ENCODE data around the gene ZNF780A. TPM values are rescaled to one million over a fixed set of nuclear protein-coding genes. Genes with fewer than 3 reads are reported as not detected.

The ZNF780A gene
- total and polyA plus RNA-seq, 2 of the 8 experiments (the other 6 are each of a cell fraction or from before 2014, with no cell fraction given), result 3.5 to 12.0 TPM

DNA sequence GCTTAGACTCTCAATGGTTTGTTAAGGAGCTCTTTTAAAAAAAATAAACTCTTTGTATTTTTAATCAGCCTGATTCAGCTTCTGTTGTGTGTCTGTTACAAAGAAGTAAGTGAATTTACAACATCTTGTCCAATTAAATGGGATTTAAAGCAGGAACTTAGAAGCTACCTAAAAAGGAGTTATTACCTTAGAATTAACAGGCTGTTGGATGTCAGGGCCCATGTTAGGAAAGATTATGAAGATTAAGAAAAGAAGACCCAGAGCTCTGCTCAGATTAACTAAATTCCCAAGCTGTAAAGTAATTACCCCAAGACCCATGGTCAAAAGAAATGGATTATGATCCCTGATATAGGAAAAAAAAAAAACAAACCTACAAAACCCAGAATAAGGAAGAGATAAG is 44.1 kb upstream of the ZNF780A start:
- H4K5ac ChIP-seq (ENCODE audit: insufficient read length, low read depth, low read length), result no peak overlapping the region
- no peak overlapping the region for H3K23ac ChIP-seq (ENCODE audit: insufficient read length)
- peaks cover 2 to 5% of the 10 kb centered on the region in 2 experiments; a peak in 2 of 4 replicates for H3K9me3 ChIP-seq (ENCODE audit: insufficient read depth in 2 of 2, low read depth in 1 of 2, low read length in 1 of 2)
- H4K20me1 ChIP-seq (replicated peaks in 1 of 2; ENCODE audit: control insufficient read depth in 1 of 2, insufficient read depth in 2 of 2, low read length in 2 of 2), result no peaks in the 10 kb centered on the region
- H3K56ac ChIP-seq (replicated peaks; ENCODE audit: insufficient read length, low read depth, low read length), result no peak overlapping the region
- ChIA-PET CTCF (ENCODE audit: partially characterized antibody) (interaction anchor here (0.8 kb wide), 1 partner anchor 31 kb away, joined by 3 read pairs; no protein-coding TSS in a partner anchor), POLR2A (ENCODE audit: partially characterized antibody) (no interaction called here)
- DNase-seq (ENCODE audit: low read depth in 1 of 2, low spot score in 2 of 2) (no peak), FAIRE-seq (no peak)
- H2AFZ ChIP-seq (ENCODE audit: low read length), result no peak overlapping the region
- no peaks in the 10 kb centered on the region for H3K4me1 ChIP-seq (replicated peaks in 1 of 4; ENCODE audit: control insufficient read depth in 3 of 4, insufficient read depth in 4 of 4, low read length in 3 of 4)
- no peaks in the 10 kb centered on the region for H3K23me2 ChIP-seq (ENCODE audit: low read depth, low read length)
- no peak overlapping the region for H3K14ac ChIP-seq (ENCODE audit: insufficient read length)
- no peaks in the 10 kb centered on the region; a peak in 1 of 7 replicates for H3K27me3 ChIP-seq (replicated peaks in 1 of 4; ENCODE audit: control insufficient read depth in 3 of 4, extremely low read depth in 1 of 4, insufficient read depth in 3 of 4, low read length in 3 of 4)
- H3K79me1 ChIP-seq (ENCODE audit: low read depth, low read length), result no peaks in the 10 kb centered on the region
- TF ChIP-seq, protein P1, sequence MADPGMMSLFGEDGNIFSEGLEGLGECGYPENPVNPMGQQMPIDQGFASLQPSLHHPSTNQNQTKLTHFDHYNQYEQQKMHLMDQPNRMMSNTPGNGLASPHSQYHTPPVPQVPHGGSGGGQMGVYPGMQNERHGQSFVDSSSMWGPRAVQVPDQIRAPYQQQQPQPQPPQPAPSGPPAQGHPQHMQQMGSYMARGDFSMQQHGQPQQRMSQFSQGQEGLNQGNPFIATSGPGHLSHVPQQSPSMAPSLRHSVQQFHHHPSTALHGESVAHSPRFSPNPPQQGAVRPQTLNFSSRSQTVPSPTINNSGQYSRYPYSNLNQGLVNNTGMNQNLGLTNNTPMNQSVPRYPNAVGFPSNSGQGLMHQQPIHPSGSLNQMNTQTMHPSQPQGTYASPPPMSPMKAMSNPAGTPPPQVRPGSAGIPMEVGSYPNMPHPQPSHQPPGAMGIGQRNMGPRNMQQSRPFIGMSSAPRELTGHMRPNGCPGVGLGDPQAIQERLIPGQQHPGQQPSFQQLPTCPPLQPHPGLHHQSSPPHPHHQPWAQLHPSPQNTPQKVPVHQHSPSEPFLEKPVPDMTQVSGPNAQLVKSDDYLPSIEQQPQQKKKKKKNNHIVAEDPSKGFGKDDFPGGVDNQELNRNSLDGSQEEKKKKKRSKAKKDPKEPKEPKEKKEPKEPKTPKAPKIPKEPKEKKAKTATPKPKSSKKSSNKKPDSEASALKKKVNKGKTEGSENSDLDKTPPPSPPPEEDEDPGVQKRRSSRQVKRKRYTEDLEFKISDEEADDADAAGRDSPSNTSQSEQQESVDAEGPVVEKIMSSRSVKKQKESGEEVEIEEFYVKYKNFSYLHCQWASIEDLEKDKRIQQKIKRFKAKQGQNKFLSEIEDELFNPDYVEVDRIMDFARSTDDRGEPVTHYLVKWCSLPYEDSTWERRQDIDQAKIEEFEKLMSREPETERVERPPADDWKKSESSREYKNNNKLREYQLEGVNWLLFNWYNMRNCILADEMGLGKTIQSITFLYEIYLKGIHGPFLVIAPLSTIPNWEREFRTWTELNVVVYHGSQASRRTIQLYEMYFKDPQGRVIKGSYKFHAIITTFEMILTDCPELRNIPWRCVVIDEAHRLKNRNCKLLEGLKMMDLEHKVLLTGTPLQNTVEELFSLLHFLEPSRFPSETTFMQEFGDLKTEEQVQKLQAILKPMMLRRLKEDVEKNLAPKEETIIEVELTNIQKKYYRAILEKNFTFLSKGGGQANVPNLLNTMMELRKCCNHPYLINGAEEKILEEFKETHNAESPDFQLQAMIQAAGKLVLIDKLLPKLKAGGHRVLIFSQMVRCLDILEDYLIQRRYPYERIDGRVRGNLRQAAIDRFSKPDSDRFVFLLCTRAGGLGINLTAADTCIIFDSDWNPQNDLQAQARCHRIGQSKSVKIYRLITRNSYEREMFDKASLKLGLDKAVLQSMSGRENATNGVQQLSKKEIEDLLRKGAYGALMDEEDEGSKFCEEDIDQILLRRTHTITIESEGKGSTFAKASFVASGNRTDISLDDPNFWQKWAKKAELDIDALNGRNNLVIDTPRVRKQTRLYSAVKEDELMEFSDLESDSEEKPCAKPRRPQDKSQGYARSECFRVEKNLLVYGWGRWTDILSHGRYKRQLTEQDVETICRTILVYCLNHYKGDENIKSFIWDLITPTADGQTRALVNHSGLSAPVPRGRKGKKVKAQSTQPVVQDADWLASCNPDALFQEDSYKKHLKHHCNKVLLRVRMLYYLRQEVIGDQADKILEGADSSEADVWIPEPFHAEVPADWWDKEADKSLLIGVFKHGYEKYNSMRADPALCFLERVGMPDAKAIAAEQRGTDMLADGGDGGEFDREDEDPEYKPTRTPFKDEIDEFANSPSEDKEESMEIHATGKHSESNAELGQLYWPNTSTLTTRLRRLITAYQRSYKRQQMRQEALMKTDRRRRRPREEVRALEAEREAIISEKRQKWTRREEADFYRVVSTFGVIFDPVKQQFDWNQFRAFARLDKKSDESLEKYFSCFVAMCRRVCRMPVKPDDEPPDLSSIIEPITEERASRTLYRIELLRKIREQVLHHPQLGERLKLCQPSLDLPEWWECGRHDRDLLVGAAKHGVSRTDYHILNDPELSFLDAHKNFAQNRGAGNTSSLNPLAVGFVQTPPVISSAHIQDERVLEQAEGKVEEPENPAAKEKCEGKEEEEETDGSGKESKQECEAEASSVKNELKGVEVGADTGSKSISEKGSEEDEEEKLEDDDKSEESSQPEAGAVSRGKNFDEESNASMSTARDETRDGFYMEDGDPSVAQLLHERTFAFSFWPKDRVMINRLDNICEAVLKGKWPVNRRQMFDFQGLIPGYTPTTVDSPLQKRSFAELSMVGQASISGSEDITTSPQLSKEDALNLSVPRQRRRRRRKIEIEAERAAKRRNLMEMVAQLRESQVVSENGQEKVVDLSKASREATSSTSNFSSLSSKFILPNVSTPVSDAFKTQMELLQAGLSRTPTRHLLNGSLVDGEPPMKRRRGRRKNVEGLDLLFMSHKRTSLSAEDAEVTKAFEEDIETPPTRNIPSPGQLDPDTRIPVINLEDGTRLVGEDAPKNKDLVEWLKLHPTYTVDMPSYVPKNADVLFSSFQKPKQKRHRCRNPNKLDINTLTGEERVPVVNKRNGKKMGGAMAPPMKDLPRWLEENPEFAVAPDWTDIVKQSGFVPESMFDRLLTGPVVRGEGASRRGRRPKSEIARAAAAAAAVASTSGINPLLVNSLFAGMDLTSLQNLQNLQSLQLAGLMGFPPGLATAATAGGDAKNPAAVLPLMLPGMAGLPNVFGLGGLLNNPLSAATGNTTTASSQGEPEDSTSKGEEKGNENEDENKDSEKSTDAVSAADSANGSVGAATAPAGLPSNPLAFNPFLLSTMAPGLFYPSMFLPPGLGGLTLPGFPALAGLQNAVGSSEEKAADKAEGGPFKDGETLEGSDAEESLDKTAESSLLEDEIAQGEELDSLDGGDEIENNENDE (IDR thresholded peaks at IDR 0.05; ENCODE audit: insufficient replicate concordance, low read length), result no peak
- H2BK12ac ChIP-seq (ENCODE audit: low read depth, low read length), result no peak overlapping the region
- no peak overlapping the region for H2BK120ac ChIP-seq (replicated peaks; ENCODE audit: low read depth, low read length)
- H3K4me3 ChIP-seq (ENCODE audit: extremely low read depth in 1 of 4, insufficient read depth in 2 of 4, low read depth in 3 of 4, low read length in 4 of 4), result no peak overlapping the region
- H4K8ac ChIP-seq (ENCODE audit: extremely low read depth, insufficient read depth, low read length), result no peak overlapping the region
- H2BK15ac ChIP-seq (ENCODE audit: low read length), result no peak overlapping the region
- no peak overlapping the region for H2BK20ac ChIP-seq (ENCODE audit: low read length)
- no peak overlapping the region for H3K27ac ChIP-seq (ENCODE audit: low read depth, low read length)
- no peak overlapping the region for H2AK5ac ChIP-seq (ENCODE audit: low read depth, low read length)
- no peaks in the 10 kb centered on the region for H3K79me2 ChIP-seq (ENCODE audit: control insufficient read depth in 1 of 2, insufficient read depth in 2 of 2, low read length in 2 of 2)
- H2BK5ac ChIP-seq (ENCODE audit: low read depth, low read length), result no peak overlapping the region
- no peak overlapping the region for H3K4ac ChIP-seq (replicated peaks; ENCODE audit: insufficient read length, low read depth, low read length)
- no peak overlapping the region for H3K18ac ChIP-seq (ENCODE audit: extremely low read depth, low read length)
- H4K91ac ChIP-seq (replicated peaks; ENCODE audit: insufficient read length, low read length), result no peak overlapping the region
- no peak overlapping the region for H3K9ac ChIP-seq (replicated peaks in 1 of 4; ENCODE audit: extremely low read depth in 1 of 4, low read depth in 3 of 4, low read length in 3 of 4)
- no peaks in the 10 kb centered on the region for H3K36me3 ChIP-seq (ENCODE audit: control insufficient read depth in 2 of 4, insufficient read depth in 4 of 4, low read length in 3 of 4)
- no peak overlapping the region for H3K4me2 ChIP-seq (ENCODE audit: insufficient read depth in 1 of 2, low read depth in 2 of 2, low read length in 2 of 2)

Data from H1 (cell line).